GM06990 (cell line): Measurements from ENCODE around the gene MYLIP.

Source experiments
- DNase-seq: peaks from one replicate; pipeline ENCODE4 v3.0.0-alpha.2; 2011; ENCODE audit not compliant: insufficient read length; ENCODE audit errors: extremely low read depth
- H3K27me3 ChIP-seq: replicated peaks from 2 replicates; pipeline ENCODE4 v1.6.0; 2011; ENCODE audit warnings: low read length; ENCODE audit not compliant: control insufficient read depth, insufficient read depth
- H3K36me3 ChIP-seq: 2 replicates; pipeline ENCODE4 v1.5.1; 2011; ENCODE audit warnings: low read length; ENCODE audit not compliant: control insufficient read depth, insufficient read depth
- H3K4me3 ChIP-seq: replicated peaks from 2 replicates; pipeline ENCODE4 v1.5.1; 2011; ENCODE audit warnings: low read depth, mild to moderate bottlenecking, control low read depth, low read length
- TF ChIP-seq, protein P1 (sequence below): IDR thresholded peaks from 2 replicates; pipeline ENCODE4 v1.5.1; 2011; ENCODE audit warnings: low read length, control low read depth, mild to moderate bottlenecking, inconsistent platforms; ENCODE audit not compliant: insufficient read depth, poor library complexity, severe bottlenecking

MYLIP gene

GRCh38 chr6:16177881-16178280, 49.0 kb downstream of the MYLIP start:
- Histone ChIP-seq H3K27me3 (no peaks in the 10 kb centered on the region), H3K4me3 (no peak overlapping the region)
- TF ChIP-seq, protein P1, sequence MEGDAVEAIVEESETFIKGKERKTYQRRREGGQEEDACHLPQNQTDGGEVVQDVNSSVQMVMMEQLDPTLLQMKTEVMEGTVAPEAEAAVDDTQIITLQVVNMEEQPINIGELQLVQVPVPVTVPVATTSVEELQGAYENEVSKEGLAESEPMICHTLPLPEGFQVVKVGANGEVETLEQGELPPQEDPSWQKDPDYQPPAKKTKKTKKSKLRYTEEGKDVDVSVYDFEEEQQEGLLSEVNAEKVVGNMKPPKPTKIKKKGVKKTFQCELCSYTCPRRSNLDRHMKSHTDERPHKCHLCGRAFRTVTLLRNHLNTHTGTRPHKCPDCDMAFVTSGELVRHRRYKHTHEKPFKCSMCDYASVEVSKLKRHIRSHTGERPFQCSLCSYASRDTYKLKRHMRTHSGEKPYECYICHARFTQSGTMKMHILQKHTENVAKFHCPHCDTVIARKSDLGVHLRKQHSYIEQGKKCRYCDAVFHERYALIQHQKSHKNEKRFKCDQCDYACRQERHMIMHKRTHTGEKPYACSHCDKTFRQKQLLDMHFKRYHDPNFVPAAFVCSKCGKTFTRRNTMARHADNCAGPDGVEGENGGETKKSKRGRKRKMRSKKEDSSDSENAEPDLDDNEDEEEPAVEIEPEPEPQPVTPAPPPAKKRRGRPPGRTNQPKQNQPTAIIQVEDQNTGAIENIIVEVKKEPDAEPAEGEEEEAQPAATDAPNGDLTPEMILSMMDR, result no peak

GRCh38 chr6:16178351-16178750, 49.5 kb downstream of the MYLIP start:
- H3K36me3 ChIP-seq, result no peaks in the 10 kb centered on the region
- DNase-seq, result no peak
- TF ChIP-seq, protein P1, result no peak

More at GRCh38 chr6:16177881-16178280, 49.0 kb downstream of the MYLIP start:
- no peaks in the 10 kb centered on the region for H3K36me3 ChIP-seq
- no peak for DNase-seq

GRCh38 chr6:16179063-16179462, 50.2 kb downstream of the MYLIP start:
- no peaks in the 10 kb centered on the region for H3K27me3 ChIP-seq
- no peak for DNase-seq
- H3K4me3 ChIP-seq, result no peak overlapping the region
- TF ChIP-seq, protein P1, result no peak
- no peaks in the 10 kb centered on the region for H3K36me3 ChIP-seq

More at GRCh38 chr6:16178351-16178750, 49.5 kb downstream of the MYLIP start:
- no peaks in the 10 kb centered on the region for H3K27me3 ChIP-seq
- H3K4me3 ChIP-seq, result no peak overlapping the region

GRCh38 chr6:16179970-16180431, 51.1 kb downstream of the MYLIP start:
- TF ChIP-seq, protein P1, result no peak
- no peak for DNase-seq
- Histone ChIP-seq H3K27me3 (no peaks in the 10 kb centered on the region), H3K36me3 (no peaks in the 10 kb centered on the region), H3K4me3 (no peak overlapping the region)

- Histone ChIP-seq H3K36me3 (no peaks in the 10 kb centered on the region), H3K4me3 (no peak overlapping the region), H3K27me3 (no peaks in the 10 kb centered on the region)
- DNase-seq, result no peak
- TF ChIP-seq, protein P1, result no peak
Measured at GRCh38 chr6:16180696-16181438, 52.0 kb downstream of the MYLIP start.
